Measurements from ENCODE around the gene GPATCH8. TPM values are rescaled to one million over a fixed set of nuclear protein-coding genes. Genes with fewer than 3 reads are reported as not detected.

GPATCH8 gene
- total RNA-seq, 1 donor from 2014 or later, result 62.6 TPM

GRCh38 chr17:44492706-44493272 is 10.4 kb downstream of the GPATCH8 start:
- Mint-ChIP-seq H3K27ac (ENCODE audit: unreplicated experiment) (no peak overlapping the region), H3K36me3 (ENCODE audit: unreplicated experiment) (no peaks in the 10 kb centered on the region), H3K9me3 (ENCODE audit: unreplicated experiment) (no peaks in the 10 kb centered on the region), H3K27me3 (ENCODE audit: unreplicated experiment) (no peaks in the 10 kb centered on the region), H3K4me1 (ENCODE audit: low read depth, unreplicated experiment) (no peaks in the 10 kb centered on the region), H3K4me3 (ENCODE audit: unreplicated experiment) (no peak overlapping the region)
- DNase-seq, result no peak
- no peak for TF ChIP-seq CTCF (IDR thresholded peaks at IDR 0.05; ENCODE audit: partially characterized antibody, unreplicated experiment)

GRCh38 chr17:44489581-44489980 is 13.6 kb downstream of the GPATCH8 start:
- no peaks in the 10 kb centered on the region for H3K9me3 Mint-ChIP-seq (ENCODE audit: unreplicated experiment)
- no peaks in the 10 kb centered on the region for H3K4me1 Mint-ChIP-seq (ENCODE audit: low read depth, unreplicated experiment)
- TF ChIP-seq CTCF (IDR thresholded peaks at IDR 0.05; ENCODE audit: partially characterized antibody, unreplicated experiment), result no peak
- H3K27ac Mint-ChIP-seq (ENCODE audit: unreplicated experiment), result no peak overlapping the region
- H3K27me3 Mint-ChIP-seq (ENCODE audit: unreplicated experiment), result no peaks in the 10 kb centered on the region
- no peaks in the 10 kb centered on the region for H3K36me3 Mint-ChIP-seq (ENCODE audit: unreplicated experiment)
- H3K4me3 Mint-ChIP-seq (ENCODE audit: unreplicated experiment), result no peak overlapping the region
- no peak for DNase-seq

GRCh38 chr17:44487170-44487569 is 16.0 kb downstream of the GPATCH8 start:
- DNase-seq, result no peak
- H3K9me3 Mint-ChIP-seq (ENCODE audit: unreplicated experiment), result no peaks in the 10 kb centered on the region
- H3K36me3 Mint-ChIP-seq (ENCODE audit: unreplicated experiment), result no peaks in the 10 kb centered on the region
- no peak overlapping the region for H3K27ac Mint-ChIP-seq (ENCODE audit: unreplicated experiment)
- H3K27me3 Mint-ChIP-seq (ENCODE audit: unreplicated experiment), result no peaks in the 10 kb centered on the region
- no peaks in the 10 kb centered on the region for H3K4me1 Mint-ChIP-seq (ENCODE audit: low read depth, unreplicated experiment)
- H3K4me3 Mint-ChIP-seq (ENCODE audit: unreplicated experiment), result no peak overlapping the region
- no peak for TF ChIP-seq CTCF (IDR thresholded peaks at IDR 0.05; ENCODE audit: partially characterized antibody, unreplicated experiment)

GRCh38 chr17:44473367-44473766 is 29.8 kb downstream of the GPATCH8 start:
- Mint-ChIP-seq H3K36me3 (ENCODE audit: unreplicated experiment) (no peaks in the 10 kb centered on the region), H3K27me3 (ENCODE audit: unreplicated experiment) (no peaks in the 10 kb centered on the region), H3K27ac (ENCODE audit: unreplicated experiment) (no peak overlapping the region), H3K4me1 (ENCODE audit: low read depth, unreplicated experiment) (no peaks in the 10 kb centered on the region), H3K9me3 (ENCODE audit: unreplicated experiment) (no peaks in the 10 kb centered on the region), H3K4me3 (ENCODE audit: unreplicated experiment) (no peak overlapping the region)
- TF ChIP-seq CTCF (IDR thresholded peaks at IDR 0.05; ENCODE audit: partially characterized antibody, unreplicated experiment), result no peak
- DNase-seq, result no peak

GRCh38 chr17:44469676-44470075 is 33.5 kb downstream of the GPATCH8 start:
- Mint-ChIP-seq H3K4me1 (ENCODE audit: low read depth, unreplicated experiment) (peaks cover 6% of the 10 kb centered on the region), H3K36me3 (ENCODE audit: unreplicated experiment) (no peaks in the 10 kb centered on the region), H3K27ac (ENCODE audit: unreplicated experiment) (no peak overlapping the region), H3K9me3 (ENCODE audit: unreplicated experiment) (no peaks in the 10 kb centered on the region), H3K4me3 (ENCODE audit: unreplicated experiment) (no peak overlapping the region), H3K27me3 (ENCODE audit: unreplicated experiment) (no peaks in the 10 kb centered on the region)
- no peak for DNase-seq
- TF ChIP-seq CTCF (IDR thresholded peaks at IDR 0.05; ENCODE audit: partially characterized antibody, unreplicated experiment), result no peak
